Activated CD4-positive, alpha-beta T cell treated with anti-CD3 and anti-CD28 coated beads, Interleukin-2, amount 50 U/mL, for 16 hours (primary cell): ENCODE results near the gene FAHD2B.
"Not testable (repeated sequence)": the region's sequence is repeated elsewhere in the genome, so short reads cannot be mapped to it uniquely, and the experiment has no call there.

Experiments
- DNase-seq: peaks from one replicate; pipeline ENCODE4 v3.0.0-alpha.2; 2020

The FAHD2B gene

DNA sequence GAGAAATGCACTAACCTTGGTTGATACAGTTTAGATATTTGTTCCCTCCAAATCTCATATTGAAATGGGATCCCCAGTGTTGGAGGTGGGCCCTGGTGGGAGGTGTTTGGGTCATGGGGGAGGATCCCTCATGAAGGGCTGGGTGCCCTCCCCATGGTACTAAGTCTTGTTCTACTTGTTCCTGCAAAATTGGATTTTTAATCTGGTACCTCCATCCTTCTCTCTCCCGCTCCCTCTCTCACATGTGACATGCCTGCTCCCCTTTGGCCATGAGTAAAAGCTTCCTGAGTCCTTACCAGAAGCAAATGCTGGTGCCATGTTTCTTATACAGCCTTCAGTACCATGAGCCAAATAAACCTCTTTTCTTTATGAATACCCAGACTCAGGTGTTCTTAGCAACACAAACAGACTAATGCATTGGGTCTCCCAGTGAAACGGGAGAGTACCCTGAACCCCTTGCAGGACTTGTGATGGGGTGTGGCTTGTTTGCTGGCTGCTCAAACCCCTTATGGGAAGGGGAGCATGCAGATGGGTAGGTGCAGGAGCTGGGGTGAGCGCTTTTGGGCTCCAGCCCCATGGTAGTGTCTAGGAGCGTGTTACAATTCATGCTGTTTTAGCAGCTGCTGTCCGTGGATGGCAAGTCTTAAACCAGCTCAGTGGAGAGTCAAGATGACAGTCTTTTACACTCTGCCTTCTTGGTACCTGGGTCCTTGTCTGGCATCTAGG, 27.2 kb downstream of the FAHD2B start:
- DNase-seq = no peak

GRCh38 chr2:97066030-97066429, 28.7 kb downstream of the FAHD2B start:
- not testable (repeated sequence) for DNase-seq

GRCh38 chr2:97062020-97062419, 32.7 kb downstream of the FAHD2B start:
- DNase-seq = not testable (repeated sequence)

- not testable (repeated sequence) for DNase-seq
Observed at GRCh38 chr2:97059782-97060181, 34.9 kb downstream of the FAHD2B start.

DNA sequence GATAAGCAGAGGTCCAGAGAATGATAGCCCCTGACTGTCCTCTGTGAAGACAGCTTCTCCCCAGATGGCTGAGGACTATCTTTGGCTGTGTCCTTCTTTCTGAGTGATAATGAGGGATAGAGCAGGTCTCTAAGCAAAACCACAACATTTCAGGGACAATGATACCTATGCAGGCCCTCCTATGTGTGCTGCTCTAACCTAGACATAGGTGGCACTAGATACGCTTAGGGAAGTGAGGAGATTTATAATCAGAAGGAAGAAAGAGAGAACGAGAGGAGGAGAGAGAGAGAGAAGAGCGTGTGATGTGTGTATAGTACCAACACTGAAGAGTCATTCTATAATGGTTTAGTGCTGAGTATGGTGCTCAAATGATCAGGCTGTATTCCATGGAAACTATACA, 38.5 kb downstream of the FAHD2B start:
- not testable (repeated sequence) for DNase-seq

DNA sequence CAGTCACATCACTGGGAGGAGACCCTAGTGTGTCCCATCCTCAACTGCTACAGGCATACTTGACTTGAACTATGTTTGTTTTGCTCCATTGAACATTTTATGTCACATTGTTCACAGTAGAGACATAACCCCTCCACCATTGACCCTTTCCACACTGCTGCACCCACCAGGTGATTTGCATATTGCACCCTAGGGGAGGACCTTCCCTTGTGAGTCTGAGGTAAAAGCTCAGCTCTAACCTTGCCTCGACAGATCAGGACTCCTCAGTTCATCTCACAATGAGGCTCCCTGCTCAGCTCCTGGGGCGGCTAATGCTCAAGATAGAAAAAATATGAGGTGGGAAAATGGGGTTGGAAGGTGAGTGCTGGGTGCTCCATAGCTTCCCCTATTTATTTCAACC, 44.6 kb downstream of the FAHD2B start:
- DNase-seq = not testable (repeated sequence)

DNA sequence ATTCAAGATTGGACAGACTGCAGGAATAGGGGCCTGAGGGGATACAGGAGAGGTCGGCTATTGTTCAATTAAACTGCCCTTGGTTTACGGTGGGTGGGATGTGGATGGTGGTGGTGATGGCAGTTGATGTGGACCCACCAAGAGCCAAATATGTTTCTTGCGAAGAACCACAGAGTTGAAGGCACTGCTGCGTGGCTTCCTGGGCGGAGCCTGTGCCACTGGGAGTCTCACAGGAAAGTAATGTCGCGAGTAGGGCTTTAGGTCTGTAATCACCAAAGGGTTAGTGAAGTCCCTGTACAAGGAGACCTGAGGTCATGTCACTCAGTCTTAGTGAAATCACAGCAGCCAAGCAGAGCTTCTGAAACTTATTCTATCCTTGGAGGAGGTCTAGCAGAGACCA, 46.2 kb downstream of the FAHD2B start:
- not testable (repeated sequence) for DNase-seq

- not testable (repeated sequence) for DNase-seq
Observed at GRCh38 chr2:97046676-97047075, 48.0 kb downstream of the FAHD2B start.

DNA sequence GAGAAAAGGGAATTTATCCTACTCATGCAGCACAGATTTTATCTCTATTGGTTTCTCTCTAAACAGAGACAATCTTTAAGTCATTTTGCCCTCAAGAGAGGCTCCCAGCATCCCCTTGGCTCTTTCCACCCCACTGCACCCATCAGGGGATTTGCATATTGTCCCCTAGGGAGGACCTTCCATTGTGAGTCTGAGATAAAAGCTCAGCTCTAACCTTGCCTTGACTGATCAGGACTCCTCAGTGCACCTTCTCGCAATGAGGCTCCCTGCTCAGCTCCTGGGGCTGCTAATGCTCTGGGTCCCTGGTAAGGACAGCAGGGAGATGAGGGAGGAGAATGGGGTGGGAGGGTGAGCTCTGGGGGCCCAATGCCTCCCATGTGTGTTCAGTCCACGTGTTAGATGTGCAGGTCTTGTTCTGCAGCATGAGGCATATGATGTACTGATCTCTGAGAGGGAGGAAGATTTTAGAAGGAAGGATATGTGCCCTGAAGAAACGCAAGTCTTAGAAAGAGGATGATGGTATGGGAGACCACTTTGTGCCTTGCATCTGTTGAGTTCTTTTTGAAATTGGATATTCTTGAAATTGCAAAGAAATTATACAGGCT, 48.7 kb downstream of the FAHD2B start:
- not testable (repeated sequence) for DNase-seq
